GM21447 (cell line): ENCODE results near the gene TLE1.
"Not testable (repeated sequence)": the region's sequence is repeated elsewhere in the genome, so short reads cannot be mapped to it uniquely, and the experiment has no call there.

Experiments used
- ATAC-seq: cut with Tn5 transposase; IDR thresholded peaks from one replicate; pipeline ENCODE4 v1.9.1; 2021; ENCODE audit not compliant: unreplicated experiment

TLE1 gene

DNA sequence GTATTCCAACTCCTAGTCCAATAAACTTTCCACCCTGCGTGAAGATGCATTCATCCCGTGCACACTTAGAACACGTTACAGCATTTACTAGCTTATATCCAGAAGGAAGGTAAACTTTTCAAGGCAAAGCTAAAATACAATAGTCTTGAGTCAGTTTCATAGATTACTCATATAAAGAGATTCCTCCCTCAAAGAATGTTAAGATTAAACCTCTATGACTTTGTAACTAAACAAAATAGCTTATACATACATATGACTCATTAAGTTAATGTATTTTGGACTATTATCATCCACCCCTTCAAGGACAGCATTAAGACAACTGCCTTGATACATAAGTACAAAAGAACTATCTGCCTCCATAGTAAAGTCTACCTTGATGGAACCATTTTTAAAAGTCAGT lies 36.1 kb downstream of the TLE1 start:
- ATAC-seq = no peak

- no peak for ATAC-seq
Observed at GRCh38 chr9:81652058-81652687, 37.2 kb downstream of the TLE1 start.

GRCh38 chr9:81650586-81651515 lies 38.5 kb downstream of the TLE1 start:
- ATAC-seq = no peak

GRCh38 chr9:81649475-81650240 lies 39.7 kb downstream of the TLE1 start:
- ATAC-seq = no peak

- ATAC-seq = no peak
Observed at GRCh38 chr9:81648891-81649290, 40.5 kb downstream of the TLE1 start.

DNA sequence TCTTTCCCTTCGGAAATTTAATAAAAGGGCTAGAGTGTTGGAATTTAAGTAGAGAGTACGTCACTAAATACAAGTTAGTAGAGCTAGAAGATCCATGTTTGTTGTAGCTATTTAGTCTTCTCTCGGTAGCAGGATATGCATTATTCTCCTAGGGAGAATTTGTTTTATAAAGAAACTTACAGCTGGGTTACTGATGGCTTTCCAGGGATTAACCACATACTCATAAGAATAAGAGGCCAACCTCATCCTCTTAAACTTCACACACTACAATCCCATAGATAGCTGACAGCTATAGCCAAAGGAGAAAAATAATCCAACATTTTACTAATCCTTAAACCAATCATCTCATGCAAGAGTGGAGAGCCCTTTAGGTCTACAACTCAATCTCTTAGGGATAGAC lies 43.0 kb downstream of the TLE1 start:
- ATAC-seq = no peak

- ATAC-seq = not testable (repeated sequence)
Observed at GRCh38 chr9:81644513-81644912, 44.8 kb downstream of the TLE1 start.

- ATAC-seq = no peak
Observed at GRCh38 chr9:81637276-81637675, 52.1 kb downstream of the TLE1 start.

DNA sequence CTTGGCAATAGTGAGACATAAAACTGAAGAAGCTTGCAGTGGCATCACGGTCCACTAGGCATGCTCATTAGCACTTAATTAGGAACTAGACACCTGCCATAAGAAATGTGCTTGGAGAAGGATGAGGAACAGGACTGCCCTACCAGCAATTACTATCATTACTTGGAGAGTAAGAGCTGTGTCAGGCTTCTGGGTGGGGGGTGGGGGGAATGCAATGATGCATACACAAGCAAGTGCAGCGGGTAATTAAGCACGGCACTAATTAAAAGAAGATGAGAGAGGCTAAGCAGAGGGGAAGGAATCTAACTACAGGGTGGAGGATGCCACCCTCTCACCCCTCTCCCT lies 53.1 kb downstream of the TLE1 start:
- ATAC-seq = no peak

DNA sequence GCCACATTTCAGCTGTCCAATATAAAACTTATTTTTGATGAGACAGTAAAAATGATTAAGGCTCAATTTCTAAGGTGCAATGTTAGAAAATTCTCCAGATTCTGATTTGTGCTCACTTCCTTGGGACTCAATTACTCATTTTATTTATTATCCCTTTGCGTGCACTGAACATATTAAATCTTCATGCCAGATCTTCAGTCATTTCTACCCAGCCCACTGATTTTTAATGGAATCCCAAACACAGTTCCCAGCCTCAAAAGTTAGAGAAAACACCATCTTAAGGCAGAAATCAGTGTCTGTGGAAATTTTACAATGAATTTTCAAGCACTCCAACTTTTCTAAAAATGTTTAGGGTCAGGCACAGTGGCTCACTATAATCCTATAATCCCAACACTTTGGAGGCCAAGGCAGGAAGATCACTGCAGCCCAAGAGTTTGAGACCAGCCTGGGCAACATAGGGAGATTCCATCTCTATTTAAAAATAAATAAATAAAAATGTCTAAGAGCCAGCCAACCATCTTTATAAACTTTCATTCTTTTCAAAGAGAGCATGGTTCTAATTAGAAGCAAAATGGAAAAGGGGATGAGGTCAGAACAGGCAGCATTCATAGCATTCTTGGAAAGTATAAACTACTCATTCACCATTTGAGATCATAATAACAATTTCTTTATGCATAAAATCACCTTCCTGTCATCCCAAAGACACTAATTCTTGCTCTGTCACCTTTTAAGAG lies 53.7 kb downstream of the TLE1 start:
- ATAC-seq = no peak

DNA sequence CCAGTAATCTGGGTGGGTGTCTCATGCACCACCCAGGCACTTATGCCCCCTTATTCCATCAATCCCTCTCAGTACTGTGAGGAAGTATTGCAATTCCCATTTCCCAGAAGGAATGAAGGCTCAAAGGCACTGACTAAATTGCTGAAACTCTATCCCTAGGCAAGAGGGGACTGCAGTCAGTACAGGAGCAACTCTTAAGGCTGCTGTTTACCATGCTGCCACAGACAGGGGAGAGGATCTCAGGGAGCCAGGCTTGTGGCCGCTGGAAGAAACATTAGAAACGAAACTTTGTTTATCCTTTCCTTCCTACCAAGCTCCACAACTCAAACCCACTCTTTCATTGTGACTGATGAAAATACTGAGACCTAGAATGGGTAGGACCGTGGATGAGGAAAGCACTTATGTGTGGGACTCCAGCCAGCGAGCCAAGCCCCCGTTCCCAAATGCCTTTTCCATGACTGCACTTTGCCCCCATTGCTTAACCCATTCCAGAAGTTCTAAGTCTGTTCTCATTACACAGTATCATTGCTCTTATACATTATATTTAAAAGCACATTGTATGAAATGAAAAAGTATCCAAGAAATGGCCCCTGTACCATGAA lies 54.3 kb downstream of the TLE1 start:
- no peak for ATAC-seq

- ATAC-seq = no peak
Observed at GRCh38 chr9:81633952-81634854, 55.1 kb downstream of the TLE1 start.

DNA sequence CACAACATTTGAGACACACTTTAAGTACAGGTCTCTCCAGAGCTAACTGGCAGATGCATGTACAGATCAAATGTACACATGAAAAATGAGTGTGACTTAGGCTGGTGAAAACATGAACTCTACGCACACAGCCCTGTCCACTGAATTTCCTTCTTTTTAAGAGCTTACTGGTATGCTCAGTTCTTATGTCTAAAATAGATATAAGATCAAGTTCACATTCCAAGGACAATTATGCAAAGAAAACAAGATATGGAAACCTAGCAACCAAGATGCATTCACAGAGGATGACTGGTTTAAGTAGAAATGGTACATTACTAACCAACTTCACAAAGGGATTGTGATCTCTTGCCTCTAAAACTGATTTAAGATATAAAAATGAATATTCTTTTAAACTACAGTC lies 56.7 kb downstream of the TLE1 start:
- no peak for ATAC-seq

DNA sequence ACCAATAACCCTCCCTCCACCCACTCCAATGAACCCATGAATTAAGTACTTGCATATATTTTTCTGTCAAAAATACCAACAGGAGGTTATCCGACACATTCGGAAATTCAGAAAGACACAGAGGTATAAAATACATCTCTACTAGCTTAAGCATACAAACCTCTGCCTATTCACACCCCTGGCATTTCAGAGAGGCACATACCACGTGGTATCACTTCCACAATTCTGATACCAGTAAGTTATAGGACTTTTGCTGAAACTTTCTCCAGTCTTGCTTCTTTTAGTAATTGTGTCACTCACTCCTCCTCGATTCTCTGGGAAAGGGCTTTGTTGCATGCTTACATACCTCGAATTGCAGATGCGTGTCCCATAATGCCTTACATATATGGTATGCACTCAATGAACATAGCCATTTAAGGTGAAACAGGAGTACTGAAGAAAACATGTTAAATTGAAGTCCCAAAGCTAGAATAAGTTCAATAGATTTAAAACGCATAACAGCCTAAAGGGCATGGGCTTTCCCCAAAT lies 58.1 kb downstream of the TLE1 start:
- no peak for ATAC-seq

GRCh38 chr9:81629440-81629839 lies 59.9 kb downstream of the TLE1 start:
- no peak for ATAC-seq

- ATAC-seq = no peak
Observed at GRCh38 chr9:81628897-81629296, 60.5 kb downstream of the TLE1 start.

DNA sequence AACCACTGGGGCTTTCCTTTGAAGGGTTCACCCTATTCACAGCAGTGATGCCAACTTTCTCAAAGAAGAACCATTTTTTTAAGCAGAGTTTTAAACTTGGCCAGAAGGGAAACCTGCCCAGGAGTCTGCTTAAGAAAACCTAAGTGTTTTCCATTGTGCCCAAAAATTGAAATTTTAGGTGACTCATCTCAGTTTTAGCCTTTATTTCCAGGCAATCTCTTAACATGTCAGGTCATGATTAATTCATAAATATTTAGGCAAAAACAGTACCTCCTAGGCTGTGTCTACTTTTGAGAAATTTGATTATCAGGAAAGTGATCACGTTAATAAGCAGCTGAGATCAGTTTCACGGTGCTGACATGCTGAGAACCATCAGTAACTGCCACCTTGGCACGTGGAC lies 61.9 kb downstream of the TLE1 start:
- ATAC-seq = no peak

GRCh38 chr9:81626511-81626910 lies 62.8 kb downstream of the TLE1 start:
- no peak for ATAC-seq

DNA sequence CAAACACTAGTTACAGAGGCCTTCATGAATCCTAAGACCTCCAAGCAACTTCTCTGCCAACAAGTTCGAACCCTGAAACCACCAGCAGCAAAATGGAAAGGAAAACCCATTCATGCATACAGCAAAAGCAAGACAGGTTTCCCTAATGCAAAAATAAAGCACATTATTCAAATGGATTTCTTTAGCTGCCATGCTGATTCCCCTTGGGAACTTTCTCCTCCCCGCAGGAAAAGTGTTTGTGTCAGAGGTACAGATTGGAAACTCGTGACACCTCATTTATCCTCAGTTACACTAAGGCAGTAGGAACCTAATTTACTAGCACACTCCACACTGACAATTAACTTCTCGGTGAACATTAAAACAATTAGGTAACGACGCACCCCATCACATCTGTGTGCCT lies 63.4 kb downstream of the TLE1 start:
- ATAC-seq = no peak
